Left lung (tissue), 10 donors: ENCODE data around the gene EPHB1. TPM values are rescaled to one million over a fixed set of nuclear protein-coding genes. Genes with fewer than 3 reads are reported as not detected.

Experiments used
- ATAC-seq: fragments of 200-7000 bp; cut with Tn5 transposase; one replicate; pipeline ENCODE4 v1.9.1; 2020; ENCODE audit warnings: moderate library complexity
- DNase-seq, 4 donors: peaks; one replicate each; pipeline ENCODE4 v3.0.0-alpha.2; 2013 to 2020
- H3K27ac ChIP-seq, 2 donors: fragments of 200-600 bp; sonication (generic) in 1 of 2; one replicate each; pipeline versions ENCODE4 v1.5.0 to v1.8.0; 2020 to 2021
- H3K27me3 ChIP-seq, 2 donors: fragments of 200-600 bp; sonication (generic) in 1 of 2; one replicate each; pipeline versions ENCODE4 v1.5.0 to v1.8.0; 2020 to 2021
- H3K36me3 ChIP-seq, 2 donors: fragments of 200-600 bp; sonication (generic) in 1 of 2; one replicate each; pipeline versions ENCODE4 v1.5.0 to v1.8.0; 2020 to 2021
- H3K4me1 ChIP-seq, 2 donors: fragments of 200-600 bp; one replicate each; pipeline ENCODE4 v1.8.0; 2021
- H3K4me3 ChIP-seq, 2 donors: fragments of 200-600 bp; sonication (generic) in 1 of 2; one replicate each; pipeline versions ENCODE4 v1.5.0 to v1.8.0; 2020 to 2021; ENCODE audit warnings: mild to moderate bottlenecking in 1 of 2
- H3K9me3 ChIP-seq, 2 donors: fragments of 200-600 bp; sonication (generic) in 1 of 2; one replicate each; pipeline versions ENCODE4 v1.5.0 to v1.8.0; 2020 to 2021
- CTCF ChIP-seq, 2 donors: fragments of 200-600 bp; sonication (generic) in 1 of 2; IDR thresholded peaks; one replicate each; pipeline versions ENCODE4 v1.5.0 to v1.8.0; 2021; ENCODE audit warnings: antibody characterized with exemption in 2 of 2
- intact Hi-C, 2 donors: fragments of 100-400 bp; cut with DNase I; formaldehyde crosslinking; loops; one replicate each; pipeline versions ENCODE4 v1.11.2 to v1.14.2; 2022
- polyA plus RNA-seq, 6 donors: library from polyadenylated mRNA; unstranded; fragments of 120-200 nt; gene quantifications; one replicate each; pipeline ENCODE4 v1.2.1, GENCODE V29; 2013; ENCODE audit not compliant: insufficient read length in 6 of 6
- total RNA-seq, 2 donors: library from RNA; stranded (reverse); fragmentation: NEBNext Ultra II Directional; extraction: Animal tissue kit (Norgen Biotek cat#: 25700); gene quantifications; one replicate each; pipeline ENCODE4 v1.2.1, GENCODE V29; 2021
- donor health status: DM: no; HTN: yes; CAD: no.
- donor health status: DM: no; HTN: no; CAD: no.

Gene EPHB1
- total and polyA plus RNA-seq, 8 donors: 1.1 to 4.3 (median 2.7) TPM

GRCh38 chr3:134885877-134886621 lies 91.0 kb downstream of the EPHB1 start:
- no peak for TF ChIP-seq CTCF (IDR thresholded peaks at IDR 0.05)
- ATAC-seq: no peak
- intact Hi-C loops: no loop called here
- Histone ChIP-seq H3K36me3 (no peaks in the 10 kb centered on the region), H3K9me3 (peaks cover 0 to 5% of the 10 kb centered on the region in 2 donors), H3K4me3 (no peak overlapping the region), H3K4me1 (no peaks in the 10 kb centered on the region), H3K27ac (no peak overlapping the region), H3K27me3 (no peaks in the 10 kb centered on the region)
- DNase-seq: no peak

- Histone ChIP-seq H3K27ac (no peak overlapping the region), H3K4me1 (no peaks in the 10 kb centered on the region), H3K9me3 (peaks cover 0 to 14% of the 10 kb centered on the region in 2 donors), H3K27me3 (no peaks in the 10 kb centered on the region), H3K4me3 (no peak overlapping the region), H3K36me3 (no peaks in the 10 kb centered on the region)
- intact Hi-C loops: no loop called here
- no peak for ATAC-seq
- TF ChIP-seq CTCF (IDR thresholded peaks at IDR 0.05): no peak
- DNase-seq: no peak
Measured at GRCh38 chr3:134886991-134887390, 91.9 kb downstream of the EPHB1 start.

GRCh38 chr3:134887536-134887935 lies 92.5 kb downstream of the EPHB1 start:
- no peak for DNase-seq
- Histone ChIP-seq H3K4me3 (no peak overlapping the region), H3K4me1 (no peaks in the 10 kb centered on the region), H3K27me3 (no peaks in the 10 kb centered on the region), H3K36me3 (no peaks in the 10 kb centered on the region), H3K27ac (no peak overlapping the region), H3K9me3 (peaks cover 0 to 15% of the 10 kb centered on the region in 2 donors)
- no peak for TF ChIP-seq CTCF (IDR thresholded peaks at IDR 0.05)
- intact Hi-C loops: no loop called here
- ATAC-seq: no peak

- Histone ChIP-seq H3K4me3 (no peak overlapping the region), H3K27me3 (no peaks in the 10 kb centered on the region), H3K27ac (no peak overlapping the region), H3K9me3 (peaks cover 0 to 15% of the 10 kb centered on the region in 2 donors), H3K36me3 (no peaks in the 10 kb centered on the region), H3K4me1 (no peaks in the 10 kb centered on the region)
- intact Hi-C loops: no loop called here
- no peak for DNase-seq
- TF ChIP-seq CTCF (IDR thresholded peaks at IDR 0.05): no peak
- no peak for ATAC-seq
Measured at GRCh38 chr3:134892326-134892725, 97.3 kb downstream of the EPHB1 start.

GRCh38 chr3:134892761-134893160 lies 97.7 kb downstream of the EPHB1 start:
- H3K4me3 ChIP-seq: no peak overlapping the region

More at GRCh38 chr3:134892761-134893160, 97.7 kb downstream of the EPHB1 start:
- peaks cover 0 to 15% of the 10 kb centered on the region in 2 donors for H3K9me3 ChIP-seq
- no peaks in the 10 kb centered on the region for H3K27me3 ChIP-seq
- no peak for TF ChIP-seq CTCF (IDR thresholded peaks at IDR 0.05)
- intact Hi-C loops: no loop called here
- no peak for DNase-seq
- no peaks in the 10 kb centered on the region for H3K36me3 ChIP-seq
- H3K27ac ChIP-seq: no peak overlapping the region
- ATAC-seq: no peak
- H3K4me1 ChIP-seq: no peaks in the 10 kb centered on the region
